ENCODE data around the gene LRRK1.

DNA sequence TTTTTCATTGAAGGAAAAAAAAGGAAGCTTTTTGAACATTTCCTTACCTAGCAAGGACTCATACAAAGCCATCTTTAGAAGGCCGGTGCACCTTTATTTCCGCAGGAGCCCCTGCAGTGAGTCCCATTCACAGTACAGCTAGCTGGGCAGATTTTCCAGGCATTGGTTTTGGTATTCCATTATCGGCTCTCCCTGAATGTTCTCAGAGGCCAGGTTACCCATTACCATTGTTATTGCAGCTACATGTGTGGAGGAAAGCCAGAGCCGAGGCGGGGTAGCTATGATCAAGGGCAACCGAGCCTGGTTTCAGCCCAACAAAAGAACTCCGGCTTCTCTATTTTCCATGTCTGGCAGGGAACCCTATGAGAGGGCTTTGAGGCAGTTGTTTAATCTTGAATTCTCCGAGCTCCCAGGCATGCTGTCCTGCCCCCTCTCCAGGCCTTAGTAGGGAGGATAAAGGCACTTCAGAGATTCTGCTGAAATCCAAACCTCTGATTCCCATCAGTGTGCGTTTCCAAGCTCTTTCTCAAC is 100.3 kb downstream of the LRRK1 start:
- TF ChIP-seq, protein P1, sequence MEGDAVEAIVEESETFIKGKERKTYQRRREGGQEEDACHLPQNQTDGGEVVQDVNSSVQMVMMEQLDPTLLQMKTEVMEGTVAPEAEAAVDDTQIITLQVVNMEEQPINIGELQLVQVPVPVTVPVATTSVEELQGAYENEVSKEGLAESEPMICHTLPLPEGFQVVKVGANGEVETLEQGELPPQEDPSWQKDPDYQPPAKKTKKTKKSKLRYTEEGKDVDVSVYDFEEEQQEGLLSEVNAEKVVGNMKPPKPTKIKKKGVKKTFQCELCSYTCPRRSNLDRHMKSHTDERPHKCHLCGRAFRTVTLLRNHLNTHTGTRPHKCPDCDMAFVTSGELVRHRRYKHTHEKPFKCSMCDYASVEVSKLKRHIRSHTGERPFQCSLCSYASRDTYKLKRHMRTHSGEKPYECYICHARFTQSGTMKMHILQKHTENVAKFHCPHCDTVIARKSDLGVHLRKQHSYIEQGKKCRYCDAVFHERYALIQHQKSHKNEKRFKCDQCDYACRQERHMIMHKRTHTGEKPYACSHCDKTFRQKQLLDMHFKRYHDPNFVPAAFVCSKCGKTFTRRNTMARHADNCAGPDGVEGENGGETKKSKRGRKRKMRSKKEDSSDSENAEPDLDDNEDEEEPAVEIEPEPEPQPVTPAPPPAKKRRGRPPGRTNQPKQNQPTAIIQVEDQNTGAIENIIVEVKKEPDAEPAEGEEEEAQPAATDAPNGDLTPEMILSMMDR (conservative IDR thresholded peaks at IDR 0.05 in 1 of 2, IDR thresholded peaks at IDR 0.05 in 1 of 2; ENCODE audit: extremely low read depth in 1 of 2, insufficient read depth in 1 of 2, low read depth in 1 of 2, low read length in 2 of 2) = no peak
- TF ChIP-seq EZH2 (IDR thresholded peaks at IDR 0.05; ENCODE audit: borderline replicate concordance, low read length) = no peak

Data from mammary epithelial cell (primary cell).